ENCODE measurements around the gene NEO1. TPM values are rescaled to one million over a fixed set of nuclear protein-coding genes. Genes with fewer than 3 reads are reported as not detected.
"Not testable (repeated sequence)": the region's sequence is repeated elsewhere in the genome, so short reads cannot be mapped to it uniquely, and the experiment has no call there.

NEO1 gene
- total RNA-seq, 1 experiment from 2014 or later = 41.8 TPM

DNA sequence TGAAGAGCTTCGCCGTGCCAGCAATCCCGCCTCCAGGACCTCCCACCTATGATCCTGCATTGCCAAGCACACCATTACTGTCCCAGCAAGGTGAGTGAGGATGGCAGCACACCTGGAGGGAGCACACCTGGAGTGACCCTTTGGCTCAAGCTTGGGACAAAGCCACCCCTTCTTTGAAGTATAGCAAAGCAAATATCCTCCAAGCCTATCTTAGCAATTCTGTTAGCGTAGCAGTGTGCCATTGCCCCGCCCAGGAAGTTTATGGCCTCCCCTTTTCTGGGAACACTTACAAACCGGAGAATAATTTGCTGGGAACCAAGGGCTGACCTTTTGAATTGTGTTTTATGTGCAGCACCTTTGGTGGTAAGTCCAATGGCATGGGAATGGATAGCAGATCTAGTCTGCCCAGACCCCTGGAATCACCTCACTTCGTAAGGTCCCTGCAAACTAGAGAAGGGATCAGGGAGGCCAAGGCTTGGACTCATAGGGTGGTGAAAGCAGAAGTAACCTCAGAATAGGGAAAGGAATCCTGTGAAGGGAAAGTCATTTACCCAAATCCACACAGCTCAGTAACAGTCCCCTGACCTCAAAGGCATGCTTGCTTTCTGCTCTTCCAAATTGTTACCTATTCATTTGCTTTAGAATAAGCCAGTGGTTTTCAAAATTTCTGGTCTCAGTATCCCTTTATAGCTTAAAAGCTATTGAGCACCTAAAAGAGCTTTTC is 246.4 kb downstream of the NEO1 start:
- Histone ChIP-seq H3T11ph (ENCODE audit: low read length) (no peak overlapping the region), H3K9me3 (ENCODE audit: control insufficient read depth, low read depth, low read length) (no peaks in the 10 kb centered on the region), H3K9ac (ENCODE audit: extremely low read depth, insufficient read length, low read length) (no peak overlapping the region), H2BK12ac (ENCODE audit: insufficient read length, low read depth, low read length) (no peak overlapping the region), H3K27ac (ENCODE audit: insufficient read length, low read depth, low read length) (no peak overlapping the region), H3K4ac (ENCODE audit: low read depth, low read length) (no peak overlapping the region), H2BK120ac (ENCODE audit: low read depth, low read length, poor library complexity, severe bottlenecking) (no peak overlapping the region), H3K23me2 (ENCODE audit: insufficient read length, low read depth, low read length, poor library complexity, severe bottlenecking) (no peaks in the 10 kb centered on the region), H3K4me1 (ENCODE audit: insufficient read depth, low read length) (no peaks in the 10 kb centered on the region), H3K18ac (ENCODE audit: insufficient read length, low read depth, low read length) (no peak overlapping the region), H3K79me2 (ENCODE audit: insufficient read depth, low read length) (no peaks in the 10 kb centered on the region), H4K8ac (replicated peaks; ENCODE audit: insufficient read length, low read depth, low read length) (no peak overlapping the region), H4K5ac (ENCODE audit: insufficient read length, low read depth, low read length) (no peak overlapping the region), H2AK5ac (ENCODE audit: insufficient read length, low read length) (no peak overlapping the region), H2BK20ac (ENCODE audit: low read depth, low read length, poor library complexity, severe bottlenecking) (no peak overlapping the region), H4K20me1 (ENCODE audit: control insufficient read depth, insufficient read depth, insufficient read length) (no peaks in the 10 kb centered on the region), H3K14ac (ENCODE audit: insufficient read depth, low read length) (no peak overlapping the region), H3K27me3 (ENCODE audit: insufficient read depth, low read length) (no peaks in the 10 kb centered on the region), H4K91ac (ENCODE audit: insufficient read length, low read depth, low read length) (no peak overlapping the region), H2BK5ac (ENCODE audit: insufficient read length, low read length) (no peak overlapping the region), H2AFZ (ENCODE audit: low read length) (no peak overlapping the region), H3K56ac (ENCODE audit: insufficient read length, low read depth, low read length) (no peak overlapping the region), H3K79me1 (ENCODE audit: insufficient read depth, low read depth, low read length, poor library complexity, severe bottlenecking) (no peaks in the 10 kb centered on the region), H3K23ac (ENCODE audit: insufficient read length, low read depth, low read length) (no peak overlapping the region), H2BK15ac (ENCODE audit: low read depth, low read length) (no peak overlapping the region), H3K4me2 (ENCODE audit: insufficient read depth, insufficient read length, low read length) (no peak overlapping the region)
- Mint-ChIP-seq H3K36me3 (ENCODE audit: insufficient read depth in 1 of 3, low read depth in 3 of 3) (peaks cover 16 to 53% (median 44%) of the 10 kb centered on the region in 3 experiments; a peak in 6 of 7 replicates), H3K4me1 (no peaks in the 10 kb centered on the region), H3K27me3 (ENCODE audit: low read depth) (no peaks in the 10 kb centered on the region), H3K9me3 (no peaks in the 10 kb centered on the region), H3K4me3 (no peak overlapping the region), H3K27ac (peak overlapping the region in 1 of 3 experiments; percentile 49; a peak in 2 of 7 replicates)
- TF ChIP-seq CTCF (conservative IDR thresholded peaks at IDR 0.05) = no peak
- WGBS (ENCODE audit: extremely low coverage, insufficient read length, low lambda C conversion rate) = no CpG with 5 or more reads among the region's 7 CpGs
- DNase-seq = no peak

DNA sequence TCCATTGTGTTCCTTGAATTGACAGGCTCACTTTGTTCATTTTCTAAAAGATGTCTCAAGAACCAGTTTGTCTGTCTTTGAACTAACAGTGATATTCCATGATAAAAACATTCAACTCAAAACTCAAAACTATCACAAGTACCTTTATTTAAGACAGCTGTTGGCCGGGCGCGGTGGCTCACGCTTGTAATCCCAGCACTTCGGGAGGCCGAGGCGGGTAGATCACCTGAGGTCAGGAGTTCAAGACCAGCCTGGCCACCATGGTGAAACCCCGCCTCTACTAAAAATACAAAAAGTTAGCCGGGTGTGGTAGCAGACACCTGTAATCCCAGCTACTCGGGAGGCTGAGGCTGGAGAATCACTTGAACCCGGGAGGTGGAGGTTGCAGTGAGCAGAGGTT is 248.0 kb downstream of the NEO1 start:
- H2BK120ac ChIP-seq (ENCODE audit: low read depth, low read length, poor library complexity, severe bottlenecking); H3K4me2 ChIP-seq (ENCODE audit: insufficient read depth, insufficient read length, low read length); H3K79me1 ChIP-seq (ENCODE audit: insufficient read depth, low read depth, low read length, poor library complexity, severe bottlenecking); H3K27me3 ChIP-seq (ENCODE audit: insufficient read depth, low read length); H4K5ac ChIP-seq (ENCODE audit: insufficient read length, low read depth, low read length); H3K4me3 Mint-ChIP-seq; H3K23me2 ChIP-seq (ENCODE audit: insufficient read length, low read depth, low read length, poor library complexity, severe bottlenecking); H3K79me2 ChIP-seq (ENCODE audit: insufficient read depth, low read length); H3K27me3 Mint-ChIP-seq (ENCODE audit: low read depth); H4K8ac ChIP-seq (replicated peaks; ENCODE audit: insufficient read length, low read depth, low read length); H3K27ac ChIP-seq (ENCODE audit: insufficient read length, low read depth, low read length); H2AFZ ChIP-seq (ENCODE audit: low read length); H3K4me1 ChIP-seq (ENCODE audit: insufficient read depth, low read length); H2BK20ac ChIP-seq (ENCODE audit: low read depth, low read length, poor library complexity, severe bottlenecking); H3K4me1 Mint-ChIP-seq; H4K20me1 ChIP-seq (ENCODE audit: control insufficient read depth, insufficient read depth, insufficient read length); H3K56ac ChIP-seq (ENCODE audit: insufficient read length, low read depth, low read length); H2BK15ac ChIP-seq (ENCODE audit: low read depth, low read length); H3K4ac ChIP-seq (ENCODE audit: low read depth, low read length); H3K9me3 ChIP-seq (ENCODE audit: control insufficient read depth, low read depth, low read length); H3K18ac ChIP-seq (ENCODE audit: insufficient read length, low read depth, low read length); H3K14ac ChIP-seq (ENCODE audit: insufficient read depth, low read length); H2BK5ac ChIP-seq (ENCODE audit: insufficient read length, low read length); DNase-seq; H2BK12ac ChIP-seq (ENCODE audit: insufficient read length, low read depth, low read length); H4K91ac ChIP-seq (ENCODE audit: insufficient read length, low read depth, low read length); H3T11ph ChIP-seq (ENCODE audit: low read length); H3K23ac ChIP-seq (ENCODE audit: insufficient read length, low read depth, low read length); H2AK5ac ChIP-seq (ENCODE audit: insufficient read length, low read length); H3K27ac Mint-ChIP-seq; H3K9ac ChIP-seq (ENCODE audit: extremely low read depth, insufficient read length, low read length); H3K9me3 Mint-ChIP-seq: not testable (repeated sequence)
- WGBS (ENCODE audit: extremely low coverage, insufficient read length, low lambda C conversion rate) = no CpG with 5 or more reads among the region's 11 CpGs
- H3K36me3 Mint-ChIP-seq (ENCODE audit: insufficient read depth in 1 of 3, low read depth in 3 of 3) = peaks cover 16 to 50% (median 40%) of the 10 kb centered on the region in 3 experiments; a peak in 6 of 7 replicates

Measured in H9 (cell line).